ENCODE results near the gene RALBP1. TPM values are rescaled to one million over a fixed set of nuclear protein-coding genes. Genes with fewer than 3 reads are reported as not detected.

Gene RALBP1
- total RNA-seq, 1 experiment from 2014 or later = 70.0 TPM

DNA sequence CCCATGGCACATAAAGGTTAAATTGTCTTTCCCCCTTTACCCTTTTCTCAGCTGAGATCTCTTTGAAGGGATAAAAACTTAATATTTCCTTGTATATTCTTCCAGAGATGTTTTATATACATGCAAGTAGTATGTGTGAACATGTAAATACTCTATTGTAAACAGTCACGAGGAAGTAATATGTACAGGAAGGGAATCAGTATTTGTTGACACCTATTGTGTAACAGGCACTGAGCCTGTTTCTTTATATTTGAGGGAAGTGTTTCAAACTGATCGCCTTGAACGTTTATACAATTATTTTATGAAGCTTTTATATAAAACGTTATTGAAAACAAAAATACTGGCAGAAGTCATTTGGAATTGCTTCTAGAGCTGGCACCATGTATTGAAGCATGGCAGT lies 13.2 kb downstream of the RALBP1 start:
- no peak for DNase-seq (ENCODE audit: low read depth, low spot score)
- Histone ChIP-seq H3K27me3 (ENCODE audit: control insufficient read depth, insufficient read depth, low read length) (no peaks in the 10 kb centered on the region), H3K4me3 (ENCODE audit: low read depth in 2 of 2, low read length in 2 of 2) (no peak overlapping the region), H3K36me3 (ENCODE audit: control insufficient read depth, insufficient read depth, low read length) (no peaks in the 10 kb centered on the region), H3K4me1 (ENCODE audit: control insufficient read depth, insufficient read depth, low read length) (no peaks in the 10 kb centered on the region), H3K9me3 (ENCODE audit: control insufficient read depth, insufficient read depth, low read depth, low read length) (no peaks in the 10 kb centered on the region), H3K27ac (ENCODE audit: low read length) (no peak overlapping the region)
- intact Hi-C loops (cut with micrococcal nuclease; ENCODE audit: unreplicated experiment) = no loop called here
- ChIA-PET CTCF (no interaction called here), POLR2A (no interaction called here)
- no TSS peak for BruUV-seq (replicated peaks)
- in situ Hi-C loops (cut with HindIII; ENCODE audit: low pct_unique_long_range_greater_than_20kb, low sequenced_read_pairs) = no loop called here
- no peak for ATAC-seq
- TF ChIP-seq, protein P1, sequence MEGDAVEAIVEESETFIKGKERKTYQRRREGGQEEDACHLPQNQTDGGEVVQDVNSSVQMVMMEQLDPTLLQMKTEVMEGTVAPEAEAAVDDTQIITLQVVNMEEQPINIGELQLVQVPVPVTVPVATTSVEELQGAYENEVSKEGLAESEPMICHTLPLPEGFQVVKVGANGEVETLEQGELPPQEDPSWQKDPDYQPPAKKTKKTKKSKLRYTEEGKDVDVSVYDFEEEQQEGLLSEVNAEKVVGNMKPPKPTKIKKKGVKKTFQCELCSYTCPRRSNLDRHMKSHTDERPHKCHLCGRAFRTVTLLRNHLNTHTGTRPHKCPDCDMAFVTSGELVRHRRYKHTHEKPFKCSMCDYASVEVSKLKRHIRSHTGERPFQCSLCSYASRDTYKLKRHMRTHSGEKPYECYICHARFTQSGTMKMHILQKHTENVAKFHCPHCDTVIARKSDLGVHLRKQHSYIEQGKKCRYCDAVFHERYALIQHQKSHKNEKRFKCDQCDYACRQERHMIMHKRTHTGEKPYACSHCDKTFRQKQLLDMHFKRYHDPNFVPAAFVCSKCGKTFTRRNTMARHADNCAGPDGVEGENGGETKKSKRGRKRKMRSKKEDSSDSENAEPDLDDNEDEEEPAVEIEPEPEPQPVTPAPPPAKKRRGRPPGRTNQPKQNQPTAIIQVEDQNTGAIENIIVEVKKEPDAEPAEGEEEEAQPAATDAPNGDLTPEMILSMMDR (IDR thresholded peaks at IDR 0.05) = no peak
- TF ChIP-seq SIN3A (IDR thresholded peaks at IDR 0.05; ENCODE audit: borderline replicate concordance, insufficient read depth, low read depth, low read length) (no peak), TCF7L2 (IDR thresholded peaks at IDR 0.05; ENCODE audit: low read depth, low read length) (no peak), POLR2AphosphoS5 (IDR thresholded peaks at IDR 0.05; ENCODE audit: low read depth, low read length) (no peak)
- TF ChIP-seq, protein P2, sequence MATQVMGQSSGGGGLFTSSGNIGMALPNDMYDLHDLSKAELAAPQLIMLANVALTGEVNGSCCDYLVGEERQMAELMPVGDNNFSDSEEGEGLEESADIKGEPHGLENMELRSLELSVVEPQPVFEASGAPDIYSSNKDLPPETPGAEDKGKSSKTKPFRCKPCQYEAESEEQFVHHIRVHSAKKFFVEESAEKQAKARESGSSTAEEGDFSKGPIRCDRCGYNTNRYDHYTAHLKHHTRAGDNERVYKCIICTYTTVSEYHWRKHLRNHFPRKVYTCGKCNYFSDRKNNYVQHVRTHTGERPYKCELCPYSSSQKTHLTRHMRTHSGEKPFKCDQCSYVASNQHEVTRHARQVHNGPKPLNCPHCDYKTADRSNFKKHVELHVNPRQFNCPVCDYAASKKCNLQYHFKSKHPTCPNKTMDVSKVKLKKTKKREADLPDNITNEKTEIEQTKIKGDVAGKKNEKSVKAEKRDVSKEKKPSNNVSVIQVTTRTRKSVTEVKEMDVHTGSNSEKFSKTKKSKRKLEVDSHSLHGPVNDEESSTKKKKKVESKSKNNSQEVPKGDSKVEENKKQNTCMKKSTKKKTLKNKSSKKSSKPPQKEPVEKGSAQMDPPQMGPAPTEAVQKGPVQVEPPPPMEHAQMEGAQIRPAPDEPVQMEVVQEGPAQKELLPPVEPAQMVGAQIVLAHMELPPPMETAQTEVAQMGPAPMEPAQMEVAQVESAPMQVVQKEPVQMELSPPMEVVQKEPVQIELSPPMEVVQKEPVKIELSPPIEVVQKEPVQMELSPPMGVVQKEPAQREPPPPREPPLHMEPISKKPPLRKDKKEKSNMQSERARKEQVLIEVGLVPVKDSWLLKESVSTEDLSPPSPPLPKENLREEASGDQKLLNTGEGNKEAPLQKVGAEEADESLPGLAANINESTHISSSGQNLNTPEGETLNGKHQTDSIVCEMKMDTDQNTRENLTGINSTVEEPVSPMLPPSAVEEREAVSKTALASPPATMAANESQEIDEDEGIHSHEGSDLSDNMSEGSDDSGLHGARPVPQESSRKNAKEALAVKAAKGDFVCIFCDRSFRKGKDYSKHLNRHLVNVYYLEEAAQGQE (IDR thresholded peaks at IDR 0.05; ENCODE audit: insufficient read depth in 1 of 2, low read depth in 2 of 2, low read length in 1 of 2) = no peak

DNA sequence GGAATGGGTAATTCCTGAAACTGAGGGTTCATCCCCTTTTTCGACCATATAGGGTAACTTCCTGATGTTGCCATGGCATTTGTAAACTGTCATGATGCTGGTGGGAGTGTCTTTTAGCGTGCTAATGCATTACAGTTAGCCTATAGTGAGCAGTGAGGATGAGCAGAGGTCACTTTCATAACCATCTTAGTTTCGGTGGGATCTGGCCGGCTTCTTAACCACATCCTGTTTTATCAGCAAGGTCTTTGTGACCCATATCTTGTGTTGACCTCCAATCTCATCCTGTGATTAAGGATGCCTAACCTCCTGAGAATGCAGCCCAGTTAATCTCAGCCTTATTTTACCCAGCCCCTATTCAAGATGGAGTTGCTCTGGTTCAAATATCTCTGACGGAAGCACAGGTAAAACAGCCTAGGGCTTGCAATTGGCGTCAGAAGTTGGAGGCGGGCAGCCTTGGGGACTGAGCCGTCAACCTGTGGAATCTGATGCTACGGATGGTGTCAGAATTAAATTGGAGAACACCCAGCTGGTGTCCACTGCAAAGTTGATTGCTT lies 19.5 kb downstream of the RALBP1 start:
- in situ Hi-C loops (cut with HindIII; ENCODE audit: low pct_unique_long_range_greater_than_20kb, low sequenced_read_pairs) = no loop called here
- intact Hi-C loops (cut with micrococcal nuclease; ENCODE audit: unreplicated experiment) = no loop called here
- no peaks in the 10 kb centered on the region for H3K36me3 ChIP-seq (ENCODE audit: control insufficient read depth, insufficient read depth, low read length)
- no peak overlapping the region for H3K27ac ChIP-seq (ENCODE audit: low read length)
- ATAC-seq (no peak), DNase-seq (ENCODE audit: low read depth, low spot score) (no peak)
- no peak overlapping the region for H3K4me3 ChIP-seq (ENCODE audit: low read depth in 2 of 2, low read length in 2 of 2)
- H3K4me1 ChIP-seq (ENCODE audit: control insufficient read depth, insufficient read depth, low read length) = 0 out of 2 replicates have a peak, but pooled peaks cover 5% of the 10 kb centered on the region
- ChIA-PET POLR2A (no interaction called here), CTCF (no interaction called here)
- BruUV-seq (replicated peaks) = no TSS peak
- no peaks in the 10 kb centered on the region for H3K9me3 ChIP-seq (ENCODE audit: control insufficient read depth, insufficient read depth, low read depth, low read length)
- TF ChIP-seq POLR2AphosphoS5 (IDR thresholded peaks at IDR 0.05; ENCODE audit: low read depth, low read length) (no peak), TCF7L2 (IDR thresholded peaks at IDR 0.05; ENCODE audit: low read depth, low read length) (no peak), SIN3A (IDR thresholded peaks at IDR 0.05; ENCODE audit: borderline replicate concordance, insufficient read depth, low read depth, low read length) (no peak)
- TF ChIP-seq, protein P2 (IDR thresholded peaks at IDR 0.05; ENCODE audit: insufficient read depth in 1 of 2, low read depth in 2 of 2, low read length in 1 of 2) = no peak
- TF ChIP-seq, protein P1 (IDR thresholded peaks at IDR 0.05) = no peak
- H3K27me3 ChIP-seq (ENCODE audit: control insufficient read depth, insufficient read depth, low read length) = no peaks in the 10 kb centered on the region

Data from Panc1 (cell line).